SK-N-SH (cell line): ENCODE results near the gene HRK. TPM values are rescaled to one million over a fixed set of nuclear protein-coding genes. Genes with fewer than 3 reads are reported as not detected.

ENCODE experiments used
- CTCF ChIA-PET: fragments of 300-600, 350-600 bp; formaldehyde crosslinking; extraction: SDS; loops from one replicate; lab custom pipeline; 2021; lab: Yijun Ruan, JAX
- POLR2A ChIA-PET: fragments of 350-600 bp; sonication (Branson Sonifier 250); formaldehyde crosslinking; extraction: SDS; loops from one replicate; lab custom pipeline; 2020; ENCODE audit warnings: antibody characterized with exemption, inconsistent platforms; lab: Yijun Ruan, JAX
- DNase-seq: peaks from one replicate; pipeline ENCODE4 v3.0.0; 2012
- H2AFZ ChIP-seq: fragments of 200-600 bp; sonication (generic); 2 replicates; pipeline ENCODE4 v1.8.1; 2016; ENCODE audit warnings: antibody characterized with exemption, mild to moderate bottlenecking, low read depth
- H3F3A ChIP-seq: fragments of 200-600 bp; sonication (generic); replicated peaks from 2 replicates; pipeline ENCODE3; 2016; ENCODE audit warnings: antibody characterized with exemption, mild to moderate bottlenecking; ENCODE audit not compliant: insufficient read depth
- H3K27ac ChIP-seq, 2 experiments: fragments of 200-500 bp in 1 of 2; fragments of 200-600 bp in 1 of 2; sonication (Bioruptor generic) in 1 of 2; sonication (generic), shearing (Covaris generic) in 1 of 2; 2 replicates each; pipeline versions ENCODE4 v1.5.1 to v1.6.1; 2014 to 2016; ENCODE audit warnings: low read depth in 2 of 2, inconsistent platforms in 1 of 2, low read length in 1 of 2, mild to moderate bottlenecking in 1 of 2, mixed read lengths in 1 of 2
- H3K27me3 ChIP-seq: fragments of 200-600 bp; sonication (generic), shearing (Covaris generic); 2 replicates; pipeline ENCODE4 v1.6.1; 2016; ENCODE audit warnings: mixed run types; ENCODE audit not compliant: insufficient read depth
- H3K36me3 ChIP-seq, 2 experiments: fragments of 200-500 bp in 1 of 2; fragments of 200-600 bp in 1 of 2; sonication (Bioruptor generic) in 1 of 2; sonication (generic) in 1 of 2; replicated peaks in 1 of 2; 2 replicates each; pipeline versions ENCODE3 to v1.5.1; 2014 to 2016; ENCODE audit warnings: low read length in 1 of 2, mild to moderate bottlenecking in 1 of 2; ENCODE audit not compliant: insufficient read depth in 2 of 2, control insufficient read depth in 1 of 2
- H3K4me1 ChIP-seq, 2 experiments: fragments of 200-500 bp in 1 of 2; fragments of 200-600 bp in 1 of 2; sonication (Bioruptor generic) in 1 of 2; sonication (generic), shearing (Covaris generic) in 1 of 2; 2 replicates each; pipeline versions ENCODE4 v1.5.1 to v1.6.1; 2014 to 2016; ENCODE audit warnings: low read depth in 1 of 2, low read length in 1 of 2, mixed run types in 1 of 2; ENCODE audit not compliant: insufficient read depth in 2 of 2, control insufficient read depth in 1 of 2
- H3K4me2 ChIP-seq: fragments of 200-600 bp; sonication (generic), shearing (Covaris generic); 2 replicates; pipeline ENCODE4 v1.6.1; 2017; ENCODE audit warnings: mixed run types
- H3K4me3 ChIP-seq, 2 experiments: fragments of 200-500 bp in 1 of 2; fragments of 200-600 bp in 1 of 2; sonication (Bioruptor generic) in 1 of 2; sonication (generic), shearing (Covaris generic) in 1 of 2; 2 replicates each; pipeline versions ENCODE4 v1.5.1 to v1.8.1; 2014 to 2016; ENCODE audit warnings: low read depth in 2 of 2, inconsistent platforms in 1 of 2, low read length in 1 of 2, mild to moderate bottlenecking in 1 of 2, mixed read lengths in 1 of 2, moderate library complexity in 1 of 2
- H3K79me2 ChIP-seq: fragments of 200-600 bp; sonication (generic); 2 replicates; pipeline ENCODE4 v1.8.1; 2017; ENCODE audit warnings: mild to moderate bottlenecking; ENCODE audit not compliant: insufficient read depth
- H3K9ac ChIP-seq: fragments of 200-600 bp; sonication (generic); 2 replicates; pipeline ENCODE4 v1.6.1; 2017; ENCODE audit warnings: mixed run types
- H3K9me2 ChIP-seq: fragments of 200-600 bp; sonication (generic); 2 replicates; pipeline ENCODE4 v1.6.1; 2017; ENCODE audit warnings: mixed run types
- H3K9me3 ChIP-seq: fragments of 200-600 bp; sonication (generic); 2 replicates; pipeline ENCODE4 v1.6.1; 2017; ENCODE audit warnings: mixed run types, mild to moderate bottlenecking, moderate library complexity
- H4K20me1 ChIP-seq: fragments of 200-600 bp; sonication (generic); 2 replicates; pipeline ENCODE4 v1.6.1; 2017; ENCODE audit warnings: mild to moderate bottlenecking, mixed run types; ENCODE audit not compliant: insufficient read depth
- CTCF ChIP-seq: fragments of 200-600 bp; sonication (generic); IDR thresholded peaks from 2 replicates; pipeline ENCODE4 v1.6.1; 2017; ENCODE audit warnings: antibody characterized with exemption, mild to moderate bottlenecking, moderate library complexity
- ELF1 ChIP-seq: IDR thresholded peaks from 2 replicates; pipeline ENCODE4 v1.4.0; 2012
- EP300 ChIP-seq, 2 experiments: IDR thresholded peaks; 2 replicates each; pipeline versions ENCODE4 v1.4.0 to v1.6.1; 2012; ENCODE audit warnings: borderline replicate concordance in 1 of 2, low read depth in 1 of 2, low read length in 1 of 2
- FOSL2 ChIP-seq: IDR thresholded peaks from 2 replicates; pipeline ENCODE4 v1.4.0; 2012; ENCODE audit warnings: low read depth, mild to moderate bottlenecking, moderate library complexity, borderline replicate concordance
- FOXM1 ChIP-seq: IDR thresholded peaks from 2 replicates; pipeline ENCODE4 v1.4.0; 2012; ENCODE audit warnings: low read depth, mild to moderate bottlenecking
- IRF3 ChIP-seq: fragments of 150-350 bp; IDR thresholded peaks from 2 replicates; pipeline ENCODE4 v1.6.1; 2016; ENCODE audit warnings: mild to moderate bottlenecking, low read depth, low read length
- JUND ChIP-seq: IDR thresholded peaks from 2 replicates; pipeline ENCODE4 v1.4.0; 2012
- MAX ChIP-seq: IDR thresholded peaks from 2 replicates; pipeline ENCODE4 v1.4.0; 2012; ENCODE audit warnings: low read depth
- MEF2A ChIP-seq: IDR thresholded peaks from 2 replicates; pipeline ENCODE4 v1.4.0; 2012; ENCODE audit warnings: low read depth, borderline replicate concordance
- POLR2AphosphoS5 ChIP-seq: IDR thresholded peaks from 2 replicates; pipeline ENCODE4 v1.6.1; 2012; ENCODE audit warnings: low read depth, low read length
- RAD21 ChIP-seq: IDR thresholded peaks from 2 replicates; pipeline ENCODE4 v1.6.1; 2012; ENCODE audit warnings: mild to moderate bottlenecking, low read length
- REST ChIP-seq: IDR thresholded peaks from 2 replicates; pipeline ENCODE4 v1.6.1; 2012; ENCODE audit warnings: mild to moderate bottlenecking, low read depth, low read length, moderate library complexity
- RFX5 ChIP-seq: IDR thresholded peaks from 2 replicates; pipeline ENCODE4 v1.6.1; 2012; ENCODE audit warnings: mild to moderate bottlenecking, improper control_type of control experiment, low read length
- SIN3A ChIP-seq: IDR thresholded peaks from 2 replicates; pipeline ENCODE4 v1.6.1; 2012; ENCODE audit warnings: low read depth, mild to moderate bottlenecking, low read length, moderate library complexity, borderline replicate concordance
- TCF12 ChIP-seq: IDR thresholded peaks from 2 replicates; pipeline ENCODE4 v1.4.0; 2012
- USF2 ChIP-seq: fragments of 150-350 bp; IDR thresholded peaks from 2 replicates; pipeline ENCODE4 v1.6.1; 2017; ENCODE audit warnings: antibody characterized with exemption, low read length, low read depth, borderline replicate concordance
- YY1 ChIP-seq: IDR thresholded peaks from 2 replicates; pipeline ENCODE4 v1.4.0; 2012; ENCODE audit warnings: low read depth, mild to moderate bottlenecking
- ZBTB33 ChIP-seq: IDR thresholded peaks from 2 replicates; pipeline ENCODE4 v1.4.0; 2012; ENCODE audit warnings: low read depth, borderline replicate concordance
- WGBS: methylation state at CpG from one replicate; pipeline ENCODE4 v1.1.6; 2017; ENCODE audit warnings: low lambda C conversion rate; 5-methylcytosine and 5-hydroxymethylcytosine counted together
- polyA plus RNA-seq, 3 experiments: library from polyadenylated mRNA; depleted of rRNA; stranded (reverse); fragments of >200 nt; gene quantifications; 2 replicates each; pipeline ENCODE4 v1.2.3, GENCODE V29; 2012

The HRK gene
- polyA plus RNA-seq, 1 of the 3 experiments (the other 2 are of a cell fraction), result 0.02 TPM

- Histone ChIP-seq H3F3A (peaks cover 6% of the 10 kb centered on the region), H3K4me1 (peaks cover 2 to 13% of the 10 kb centered on the region in 2 experiments; a peak in 2 of 4 replicates), H3K9me2 (no peaks in the 10 kb centered on the region), H3K4me3 (no peak overlapping the region), H2AFZ (no peak overlapping the region), H3K9me3 (no peaks in the 10 kb centered on the region), H3K36me3 (peaks cover 9 to 28% of the 10 kb centered on the region in 2 experiments), H3K79me2 (peaks cover 99% of the 10 kb centered on the region), H3K9ac (no peak overlapping the region), H3K4me2 (peak overlapping the region; percentile 45; the same call in 1 of the 2 replicates), H3K27me3 (no peaks in the 10 kb centered on the region), H4K20me1 (peaks cover 80% of the 10 kb centered on the region), H3K27ac (peak overlapping the region in 1 of 2 experiments; percentile 14; a peak in 2 of 4 replicates)
- no peak for DNase-seq
- POLR2A ChIA-PET, result no interaction called here
- CTCF ChIA-PET, result no interaction called here
- 50% methylated on average over 5 of the region's 5 CpGs for WGBS
- TF ChIP-seq YY1, result no peak
- no peak for TF ChIP-seq ELF1
- peak; percentile 38; the same call in 1 of the 2 replicates for TF ChIP-seq CTCF
- no peak for TF ChIP-seq RFX5
- peak; percentile 83 for TF ChIP-seq FOSL2
- peak; percentile 29; the same call in 1 of the 2 replicates for TF ChIP-seq RAD21
- peak; percentile 83 for TF ChIP-seq JUND
- peak; percentile 28; the same call in 1 of the 2 replicates for TF ChIP-seq TCF12
- no peak for TF ChIP-seq FOXM1
- no peak for TF ChIP-seq IRF3
- 0 out of 2 replicates have a peak, but pooled peaks have one; percentile 37 for TF ChIP-seq MAX
- TF ChIP-seq SIN3A, result no peak
- TF ChIP-seq POLR2AphosphoS5, result no peak
- TF ChIP-seq EP300 (IDR thresholded peaks at IDR 0.05; ENCODE audit: borderline replicate concordance in 1 of 2, low read depth in 1 of 2, low read length in 1 of 2), result no peak
Observed at GRCh38 chr12:116916714-116917114, 35.5 kb upstream of the HRK start.

GRCh38 chr12:116916122-116916521 is 34.9 kb upstream of the HRK start:
- ChIA-PET POLR2A (no interaction called here), CTCF (no interaction called here)
- H3K9me3 ChIP-seq, result no peaks in the 10 kb centered on the region
- H3F3A ChIP-seq, result peaks cover 6% of the 10 kb centered on the region
- peaks cover 99% of the 10 kb centered on the region for H3K79me2 ChIP-seq
- no peak overlapping the region for H2AFZ ChIP-seq
- DNase-seq, result no peak
- no peak overlapping the region for H3K4me3 ChIP-seq
- peaks cover 2 to 12% of the 10 kb centered on the region in 2 experiments; a peak in 2 of 4 replicates for H3K4me1 ChIP-seq
- H3K9ac ChIP-seq, result no peak overlapping the region
- no peaks in the 10 kb centered on the region for H3K9me2 ChIP-seq
- H3K27me3 ChIP-seq, result no peaks in the 10 kb centered on the region
- H3K4me2 ChIP-seq, result peak overlapping the region; percentile 45; the same call in 1 of the 2 replicates
- H3K27ac ChIP-seq, result peak overlapping the region in 1 of 2 experiments; percentile 14; a peak in 1 of 4 replicates
- peaks cover 74% of the 10 kb centered on the region for H4K20me1 ChIP-seq
- peaks cover 9 to 28% of the 10 kb centered on the region in 2 experiments for H3K36me3 ChIP-seq
- TF ChIP-seq ZBTB33 (no peak), FOSL2 (peak; percentile 39; the same call in 1 of the 2 replicates), USF2 (no peak), MEF2A (no peak), JUND (peak; percentile 37; the same call in 1 of the 2 replicates), REST (no peak), TCF12 (no peak)
